HG03575 (cell line): ENCODE measurements around the gene THAP5.
A peak's percentile ranks its signal among the peaks of the same experiment; 100 is the strongest.

Source experiments
- ATAC-seq: cut with Tn5 transposase; IDR thresholded peaks from one replicate; pipeline ENCODE4 v1.9.1; 2021; ENCODE audit not compliant: unreplicated experiment, insufficient number of reproducible peaks, low FRiP score; ENCODE audit errors: extremely low read depth

The THAP5 gene

GRCh38 chr7:108569381-108570145 lies at the start of gene THAP5, which contains the start of gene DNAJB9:
Gene THAP5, minus strand, starts transcription at chr7:108569706. Its CDS starts 137 bp downstream, at chr7:108569569.
Gene DNAJB9, plus strand, starts transcription at chr7:108569874. Its CDS starts 1,853 bp downstream, at chr7:108571727.
- ATAC-seq, result peak; percentile 95

DNA sequence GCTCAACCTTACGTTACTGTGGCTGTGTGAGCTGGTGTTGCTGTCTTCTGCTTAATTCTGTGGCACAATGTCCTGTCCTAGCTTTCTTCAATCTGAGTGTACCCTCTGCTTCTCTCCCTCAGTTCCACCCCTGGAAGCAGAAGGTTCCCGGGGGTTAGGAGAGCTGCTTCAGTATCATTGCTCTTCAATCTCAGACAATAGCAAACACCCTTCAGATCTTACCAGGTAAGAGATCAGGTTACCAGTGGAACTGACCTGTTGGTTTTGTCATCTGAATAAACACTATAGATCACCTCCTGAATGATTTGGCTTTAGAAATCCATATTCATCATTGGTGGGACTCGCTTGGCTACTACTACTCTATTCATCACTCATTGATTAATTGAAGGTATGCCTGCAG lies 48.5 kb upstream of the THAP5 start:
- no peak for ATAC-seq

DNA sequence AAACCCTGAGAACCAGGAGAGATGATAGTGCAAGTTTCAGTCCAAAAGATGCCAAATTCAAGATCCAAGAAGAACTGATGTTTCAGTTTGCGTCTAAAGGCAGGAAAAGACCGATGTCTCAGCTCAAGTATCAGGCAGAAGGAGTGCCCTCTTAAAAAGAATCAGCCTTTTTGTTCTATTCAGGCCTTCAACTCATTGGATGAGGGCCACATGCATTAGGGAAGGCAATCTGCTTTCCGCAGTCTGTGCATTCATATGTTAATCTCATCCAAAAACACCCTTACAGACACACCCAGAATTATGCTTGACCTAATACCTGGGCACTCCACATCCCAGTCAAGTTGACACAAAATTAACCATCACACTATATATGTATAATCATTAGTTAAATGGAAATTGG lies 45.4 kb upstream of the THAP5 start:
- ATAC-seq, result no peak

- ATAC-seq, result no peak
Measured at GRCh38 chr7:108613949-108614381, 44.5 kb upstream of the THAP5 start.

DNA sequence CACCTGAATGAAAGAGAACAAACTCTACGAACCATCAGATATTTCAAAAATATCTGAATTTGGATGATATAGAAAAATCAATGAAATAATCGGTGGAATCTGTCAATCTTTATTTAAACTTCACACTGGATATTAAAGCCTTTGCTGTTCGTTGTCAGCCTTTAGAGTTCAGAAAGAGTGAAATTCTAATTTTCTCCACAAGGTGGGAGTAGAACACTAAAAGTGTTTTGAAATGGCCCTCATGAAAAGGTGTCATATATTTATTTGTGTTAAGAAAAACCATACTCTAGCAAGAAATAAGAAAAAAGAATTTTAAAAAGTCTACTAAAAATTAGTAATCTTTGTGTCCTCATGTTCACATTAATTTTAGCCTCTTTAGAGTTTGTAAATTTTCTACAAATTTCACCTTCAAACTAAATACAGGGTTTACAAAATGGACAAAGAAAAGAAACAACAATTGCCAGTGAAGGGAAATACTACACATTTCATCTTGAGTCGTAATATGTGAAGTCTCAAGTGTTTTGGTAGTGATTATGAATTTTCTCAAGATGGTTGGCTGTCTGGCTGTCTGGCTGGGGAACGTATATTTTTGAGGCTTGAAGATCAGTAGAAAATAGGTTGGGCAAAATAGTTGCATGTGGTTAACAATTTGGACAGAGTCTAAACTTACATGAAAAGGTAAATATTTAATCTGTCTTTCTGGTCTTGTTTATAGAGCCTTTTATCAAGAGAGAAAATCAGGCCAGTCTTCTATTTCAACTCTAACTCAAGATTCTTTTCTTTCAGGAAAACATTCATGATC lies 43.8 kb upstream of the THAP5 start:
- no peak for ATAC-seq

GRCh38 chr7:108611268-108611667 lies 41.8 kb upstream of the THAP5 start:
- no peak for ATAC-seq

- no peak for ATAC-seq
Measured at GRCh38 chr7:108609643-108610042, 40.1 kb upstream of the THAP5 start.

- ATAC-seq, result no peak
Measured at GRCh38 chr7:108605559-108606201, 36.2 kb upstream of the THAP5 start.

GRCh38 chr7:108604307-108605077 lies 35.0 kb upstream of the THAP5 start:
- ATAC-seq, result no peak

DNA sequence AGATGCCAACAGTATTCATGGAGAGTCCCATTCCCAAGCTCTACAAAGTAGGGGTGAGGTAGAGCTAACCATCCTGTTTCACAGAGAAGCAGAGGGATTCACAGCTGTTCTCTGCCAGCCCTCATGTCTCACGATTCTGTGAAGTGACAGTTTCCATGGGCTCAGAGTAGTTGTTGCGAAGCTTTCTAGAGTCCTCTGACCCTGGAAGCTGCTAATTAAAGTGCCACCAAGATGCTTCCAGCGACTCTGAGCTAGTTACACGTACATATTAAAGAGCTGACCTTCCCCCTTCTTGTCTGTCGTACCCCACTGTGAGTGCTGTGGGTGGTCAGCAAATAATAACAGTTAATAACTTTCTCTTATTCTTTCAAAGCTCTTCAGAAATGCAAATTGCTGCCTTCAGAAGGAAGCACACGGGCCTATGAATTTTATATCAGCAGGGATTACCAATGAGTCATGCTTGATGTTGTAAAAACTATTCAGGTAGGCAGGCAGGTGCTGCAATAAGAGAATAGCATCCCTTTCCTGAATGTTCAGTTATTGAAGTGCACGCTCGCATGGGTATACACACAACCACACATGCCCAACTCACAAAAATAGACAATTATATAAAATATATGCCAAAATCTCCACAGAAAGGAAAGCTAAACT lies 34.3 kb upstream of the THAP5 start:
- ATAC-seq, result no peak

DNA sequence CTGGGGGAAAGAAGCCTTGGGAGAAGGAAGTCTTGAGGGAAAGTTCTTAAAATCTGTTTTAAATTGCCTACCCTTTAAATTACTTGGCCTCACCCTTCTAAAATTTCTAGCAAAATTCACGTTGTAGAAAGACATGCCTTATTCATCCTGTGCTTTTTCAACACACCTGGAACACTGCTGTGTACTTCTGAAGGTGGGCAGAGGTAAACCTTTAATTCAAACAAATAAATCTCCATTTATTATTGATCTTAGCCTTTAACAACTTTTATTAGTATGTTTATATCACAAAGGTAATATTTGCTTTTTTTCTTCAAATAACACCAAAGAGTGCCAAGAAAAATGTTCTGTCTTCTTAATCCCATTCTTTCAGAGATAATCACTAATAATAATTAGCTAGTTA lies 30.9 kb upstream of the THAP5 start:
- ATAC-seq, result no peak

DNA sequence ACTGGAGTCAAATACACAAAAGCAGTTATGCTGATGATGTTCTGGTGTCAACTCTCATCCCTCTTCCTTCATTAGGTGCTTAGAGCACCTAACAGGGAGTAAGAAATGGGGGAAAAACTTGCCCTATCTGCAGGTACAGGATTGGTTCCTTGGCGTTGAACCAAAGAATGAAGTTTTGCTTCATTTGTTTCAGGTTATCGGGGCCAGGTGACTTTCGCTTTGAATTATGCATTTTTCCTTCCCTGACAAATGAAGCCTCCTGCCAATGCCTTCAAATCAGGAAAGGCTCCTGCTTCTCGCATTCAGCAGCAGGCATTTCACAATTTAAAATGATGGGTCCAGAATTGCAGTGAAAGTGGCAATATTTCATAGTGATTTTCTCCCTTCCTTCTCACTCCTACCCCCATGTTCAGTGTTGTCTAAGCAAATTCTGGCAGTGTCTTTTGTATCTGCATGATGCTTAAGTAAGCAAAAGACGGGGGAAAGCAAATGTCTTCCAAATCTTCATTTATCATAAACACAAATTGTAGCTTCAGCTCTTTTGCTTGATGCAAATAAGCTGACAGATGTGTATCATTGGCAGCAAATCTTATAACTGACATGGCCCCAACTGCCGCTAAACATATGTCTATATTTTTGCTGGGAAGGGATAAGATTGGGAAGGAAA lies 29.5 kb upstream of the THAP5 start:
- no peak for ATAC-seq

GRCh38 chr7:108598153-108598552 lies 28.6 kb upstream of the THAP5 start:
- no peak for ATAC-seq

DNA sequence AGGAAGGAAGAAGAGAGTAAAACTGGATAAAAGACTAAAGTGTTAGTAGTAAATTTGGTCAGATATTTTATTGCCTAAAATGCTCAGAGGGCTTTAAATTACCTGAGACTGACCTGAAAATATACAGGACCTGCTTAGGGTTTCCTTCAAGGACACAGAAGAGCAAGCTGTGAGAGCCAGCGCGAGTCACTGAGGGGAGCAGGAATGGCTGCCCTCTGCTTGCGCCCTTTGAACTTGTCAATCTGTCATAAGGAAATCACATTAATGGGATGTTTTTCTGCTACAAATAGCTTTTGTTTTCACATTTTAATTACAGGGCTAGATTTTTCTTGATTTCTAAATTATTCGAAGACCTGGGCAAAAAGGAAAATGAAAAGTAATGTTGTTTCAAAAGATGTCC lies 27.1 kb upstream of the THAP5 start:
- ATAC-seq, result no peak

DNA sequence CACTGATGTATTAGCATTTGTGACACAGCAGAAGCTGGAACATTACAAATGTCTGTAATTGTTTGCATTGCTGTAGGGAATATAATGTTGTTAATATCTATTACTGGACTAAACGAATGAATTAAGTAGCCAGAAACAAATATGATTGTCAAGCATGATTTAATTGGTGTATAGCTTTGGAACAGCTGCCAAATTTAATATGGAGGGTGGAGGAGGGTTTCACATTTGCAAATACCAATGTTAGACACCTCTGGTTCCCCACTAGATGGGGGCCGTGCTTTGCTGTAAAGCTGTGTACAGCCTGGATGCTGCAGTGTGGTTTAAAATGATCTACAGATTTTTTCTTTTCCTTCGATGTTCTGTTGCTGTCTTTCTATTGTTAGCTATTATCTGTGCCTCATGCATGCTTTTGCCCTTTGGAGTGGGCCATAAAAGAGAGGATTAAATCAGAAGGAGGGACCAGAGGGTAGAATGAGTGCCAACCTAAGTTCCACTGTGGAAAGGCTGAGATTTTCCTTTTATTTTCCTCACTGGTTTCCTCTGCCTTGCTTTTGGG lies 23.2 kb upstream of the THAP5 start:
- no peak for ATAC-seq

GRCh38 chr7:108590606-108591005 lies 21.1 kb upstream of the THAP5 start:
- ATAC-seq, result no peak

DNA sequence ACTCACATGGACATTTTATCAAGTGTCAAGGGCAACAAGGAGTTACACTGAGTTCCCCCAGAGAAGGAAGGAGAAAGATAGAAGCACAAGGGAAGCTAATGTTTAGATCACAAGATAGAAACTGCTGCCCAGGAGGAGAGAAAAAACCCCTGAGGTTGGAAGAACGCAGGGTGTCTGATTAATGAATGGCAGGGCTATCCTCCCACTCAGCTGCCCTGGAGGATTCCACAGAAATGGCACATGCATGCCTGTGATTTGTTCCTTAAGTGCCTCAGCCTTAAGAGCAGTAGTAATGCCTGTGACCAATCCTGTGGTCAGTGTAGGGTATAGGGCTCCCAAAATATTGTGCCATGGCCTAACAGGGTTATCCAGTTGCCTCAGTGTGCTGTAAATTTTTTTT lies 20.4 kb upstream of the THAP5 start:
- no peak for ATAC-seq

DNA sequence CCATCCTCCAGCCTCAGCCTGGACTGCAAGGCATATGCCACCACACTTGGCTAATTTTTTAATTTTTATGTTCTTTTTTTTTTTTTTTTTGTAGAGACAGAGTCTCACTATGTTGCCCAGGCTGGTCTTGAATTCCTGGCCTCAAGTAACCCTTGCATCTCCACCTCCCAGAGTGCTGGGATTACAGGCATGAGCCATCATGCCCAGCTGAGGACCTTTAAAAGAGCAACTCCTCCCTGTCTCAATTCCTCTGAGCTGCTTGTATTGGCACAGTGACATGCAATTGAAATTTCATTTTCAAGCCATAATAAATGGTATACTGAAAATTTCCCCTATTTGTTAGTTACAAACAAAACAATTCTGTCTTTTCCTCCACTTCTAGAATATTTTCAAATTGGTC lies 19.7 kb upstream of the THAP5 start:
- no peak for ATAC-seq
